BLaER1 treated with 17β-estradiol and CSF1 and Interleukin-3, amounts not matched to agents 10 nM and 100 nM (cell line): ENCODE measurements around the gene TNMD.

Experiments used
- H3K27ac ChIP-seq, 11 experiments: shearing (Covaris generic); formaldehyde crosslinking; 2 replicates each; pipeline ENCODE4 v1.8.1; 2022
- H3K27me3 ChIP-seq, 11 experiments: shearing (Covaris generic); formaldehyde crosslinking; 2 replicates each; pipeline ENCODE4 v1.8.1; 2022
- H3K36me3 ChIP-seq, 11 experiments: shearing (Covaris generic); formaldehyde crosslinking; 2 replicates each; pipeline ENCODE4 v1.8.1; 2022
- H3K4me1 ChIP-seq, 10 experiments: shearing (Covaris generic); formaldehyde crosslinking; 2 replicates each; pipeline ENCODE4 v1.8.1; 2022
- H3K4me2 ChIP-seq, 11 experiments: shearing (Covaris generic); formaldehyde crosslinking; 2 replicates each; pipeline ENCODE4 v1.8.1; 2022
- H3K4me3 ChIP-seq, 10 experiments: shearing (Covaris generic); formaldehyde crosslinking; 2 replicates each; pipeline ENCODE4 v1.8.1; 2022
- H3K9ac ChIP-seq, 11 experiments: shearing (Covaris generic); formaldehyde crosslinking; 2 replicates each; pipeline ENCODE4 v1.8.1; 2022
- H3K9me3 ChIP-seq, 11 experiments: shearing (Covaris generic); formaldehyde crosslinking; replicated peaks in 1 of 11; 2 replicates each; pipeline ENCODE4 v1.8.1; 2022
- H4K20me1 ChIP-seq, 11 experiments: shearing (Covaris generic); formaldehyde crosslinking; 2 replicates each; pipeline ENCODE4 v1.8.1; 2022
- Cebpa-rat ChIP-seq, 11 experiments: shearing (Covaris generic); IDR thresholded peaks; 2 replicates each; pipeline ENCODE4 v1.8.1; 2022

TNMD gene

DNA sequence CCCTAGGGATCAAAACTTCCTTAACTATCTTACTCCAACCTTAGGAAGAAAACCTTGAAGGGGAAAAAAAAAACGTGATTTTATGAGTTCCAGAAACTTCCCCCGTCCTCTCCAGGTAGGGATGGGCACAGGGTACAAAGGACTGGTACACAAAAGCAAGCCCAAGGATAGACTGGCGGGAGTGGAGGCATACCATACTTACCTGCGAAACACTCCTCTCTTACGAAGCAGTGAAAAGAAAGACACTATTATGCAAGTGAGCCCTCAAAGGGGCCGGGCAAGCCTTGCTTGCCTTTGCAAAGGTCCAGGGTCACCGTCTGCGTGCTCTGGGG is 51.2 kb downstream of the TNMD start:
- Histone ChIP-seq H4K20me1 (peaks cover 0 to 7% (median 0%) of the 10 kb centered on the region in 11 experiments; a peak in 4 of 22 replicates), H3K4me3 (no peak overlapping the region), H3K27ac (no peak overlapping the region), H3K27me3 (peaks cover 0 to 91% (median 37%) of the 10 kb centered on the region in 11 experiments; a peak in 17 of 22 replicates), H3K9me3 (peaks cover 0 to 10% (median 7%) of the 10 kb centered on the region in 11 experiments; a peak in 8 of 22 replicates), H3K9ac (no peak overlapping the region), H3K36me3 (no peaks in the 10 kb centered on the region), H3K4me1 (no peaks in the 10 kb centered on the region), H3K4me2 (no peak overlapping the region)
- TF ChIP-seq Cebpa-rat (IDR thresholded peaks at IDR 0.05), result no peak

DNA sequence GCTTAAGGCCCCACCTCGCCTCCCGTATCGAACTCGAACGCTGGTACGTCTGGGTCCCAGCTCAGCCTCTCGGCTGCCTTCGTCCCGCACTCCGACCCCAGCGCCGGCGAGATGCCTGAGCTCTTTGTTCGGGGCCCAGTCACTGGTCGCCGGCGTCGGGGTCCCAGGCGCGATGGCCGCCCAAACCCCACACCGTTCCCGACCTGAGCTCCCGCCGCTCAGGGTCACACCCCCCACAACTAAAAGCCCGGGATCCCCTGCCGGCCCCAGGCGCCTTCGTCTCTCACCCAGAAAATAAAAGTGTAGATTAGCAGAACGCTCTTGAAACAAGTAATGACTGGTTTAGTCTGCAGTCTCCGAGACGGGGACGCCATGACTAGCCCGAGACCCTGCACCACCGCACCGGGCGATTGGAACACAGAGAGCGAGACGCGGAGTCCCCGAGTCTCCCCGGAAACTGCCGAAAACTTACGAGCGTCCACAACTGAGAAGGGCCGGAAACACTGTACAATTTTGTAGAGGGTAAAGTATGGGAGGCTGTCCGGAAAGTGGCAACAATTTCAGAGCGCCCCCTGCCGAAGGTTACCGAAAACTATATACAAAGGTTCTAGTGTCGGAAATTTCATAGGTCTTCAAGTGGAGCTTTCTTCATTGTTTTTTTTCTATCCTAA is 51.7 kb downstream of the TNMD start, which contains the start of gene TSPAN6:
Gene TSPAN6, minus strand, starts transcription at position 486 of the 671 bp plus-strand sequence. Its CDS starts 112 bp downstream, at position 374.
- peaks cover 0 to 7% (median 0%) of the 10 kb centered on the region in 11 experiments; a peak in 4 of 22 replicates for H4K20me1 ChIP-seq
- no peak within 1 kb of the TSS for H3K9ac ChIP-seq
- H3K27me3 ChIP-seq, result peaks cover 0 to 91% (median 37%) of the 10 kb centered on the region in 11 experiments; a peak in 17 of 22 replicates
- no peak within 1 kb of the TSS for H3K4me3 ChIP-seq
- no peak within 1 kb of the TSS for H3K4me2 ChIP-seq
- no peaks in the 10 kb centered on the region for H3K36me3 ChIP-seq
- H3K9me3 ChIP-seq, result peaks cover 0 to 10% (median 7%) of the 10 kb centered on the region in 11 experiments; a peak in 8 of 22 replicates
- H3K4me1 ChIP-seq, result no peaks in the 10 kb centered on the region
- TF ChIP-seq Cebpa-rat (IDR thresholded peaks at IDR 0.05), result no peak
- no peak within 1 kb of the TSS for H3K27ac ChIP-seq

DNA sequence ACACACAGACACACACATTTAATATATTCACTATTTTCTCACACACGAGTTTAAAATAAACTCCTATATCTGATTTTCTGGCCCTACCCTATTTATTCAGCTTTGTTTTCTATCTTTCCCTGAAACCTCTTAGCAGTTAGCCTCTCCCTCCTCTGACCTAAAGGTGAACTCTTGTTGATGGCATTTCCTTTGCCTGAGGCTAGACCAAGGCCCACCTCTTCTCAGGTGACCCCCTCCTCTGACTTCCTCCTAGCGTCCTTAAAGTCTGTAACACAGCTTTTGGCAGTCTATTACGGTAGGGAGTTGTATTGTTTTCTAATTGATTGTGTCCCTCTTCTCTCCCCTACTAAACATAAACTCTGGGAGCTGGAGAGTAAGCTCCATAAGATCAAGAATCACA is 57.6 kb downstream of the TNMD start:
- H3K4me1 ChIP-seq, result peaks cover 19 to 29% (median 24%) of the 10 kb centered on the region in 10 experiments
- peaks cover 0 to 80% (median 18%) of the 10 kb centered on the region in 11 experiments; a peak in 14 of 22 replicates for H3K27me3 ChIP-seq
- H3K4me3 ChIP-seq, result no peak overlapping the region
- peaks cover 0 to 12% (median 0%) of the 10 kb centered on the region in 11 experiments; a peak in 2 of 22 replicates for H4K20me1 ChIP-seq
- H3K27ac ChIP-seq, result no peak overlapping the region
- no peak overlapping the region for H3K9ac ChIP-seq
- H3K4me2 ChIP-seq, result no peak overlapping the region
- no peaks in the 10 kb centered on the region for H3K9me3 ChIP-seq
- H3K36me3 ChIP-seq, result no peaks in the 10 kb centered on the region
- no peak for TF ChIP-seq Cebpa-rat (IDR thresholded peaks at IDR 0.05)

DNA sequence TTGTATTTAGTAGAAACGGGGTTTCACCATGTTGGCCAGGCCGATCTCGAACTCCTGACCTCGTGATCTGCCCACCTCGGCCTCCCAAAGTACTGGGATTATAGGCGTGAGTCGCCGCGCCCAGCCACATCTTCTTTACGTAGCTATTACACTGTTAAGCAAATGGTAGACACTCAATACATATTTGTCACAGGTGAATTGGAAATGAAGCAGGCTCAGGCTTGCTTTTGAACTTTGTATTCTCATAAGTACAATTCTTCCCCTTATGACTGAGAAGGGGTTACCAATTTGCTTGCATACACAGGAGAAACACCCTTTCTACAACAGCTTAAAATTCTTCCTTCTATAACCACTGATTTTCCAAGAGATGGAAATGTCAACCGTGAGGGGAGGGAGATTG is 58.5 kb downstream of the TNMD start:
- Histone ChIP-seq H3K27ac (no peak overlapping the region), H4K20me1 (peaks cover 0 to 12% (median 0%) of the 10 kb centered on the region in 11 experiments; a peak in 2 of 22 replicates), H3K36me3 (no peaks in the 10 kb centered on the region), H3K4me3 (no peak overlapping the region), H3K27me3 (peaks cover 0 to 80% (median 9%) of the 10 kb centered on the region in 11 experiments; a peak in 14 of 22 replicates), H3K4me1 (peaks cover 24 to 35% (median 28%) of the 10 kb centered on the region in 10 experiments), H3K9me3 (no peaks in the 10 kb centered on the region), H3K9ac (no peak overlapping the region), H3K4me2 (peak overlapping the region in 3 of 11 experiments; percentile 20 to 68 (median 31); a peak in 5 of 22 replicates)
- TF ChIP-seq Cebpa-rat (IDR thresholded peaks at IDR 0.05), result no peak

DNA sequence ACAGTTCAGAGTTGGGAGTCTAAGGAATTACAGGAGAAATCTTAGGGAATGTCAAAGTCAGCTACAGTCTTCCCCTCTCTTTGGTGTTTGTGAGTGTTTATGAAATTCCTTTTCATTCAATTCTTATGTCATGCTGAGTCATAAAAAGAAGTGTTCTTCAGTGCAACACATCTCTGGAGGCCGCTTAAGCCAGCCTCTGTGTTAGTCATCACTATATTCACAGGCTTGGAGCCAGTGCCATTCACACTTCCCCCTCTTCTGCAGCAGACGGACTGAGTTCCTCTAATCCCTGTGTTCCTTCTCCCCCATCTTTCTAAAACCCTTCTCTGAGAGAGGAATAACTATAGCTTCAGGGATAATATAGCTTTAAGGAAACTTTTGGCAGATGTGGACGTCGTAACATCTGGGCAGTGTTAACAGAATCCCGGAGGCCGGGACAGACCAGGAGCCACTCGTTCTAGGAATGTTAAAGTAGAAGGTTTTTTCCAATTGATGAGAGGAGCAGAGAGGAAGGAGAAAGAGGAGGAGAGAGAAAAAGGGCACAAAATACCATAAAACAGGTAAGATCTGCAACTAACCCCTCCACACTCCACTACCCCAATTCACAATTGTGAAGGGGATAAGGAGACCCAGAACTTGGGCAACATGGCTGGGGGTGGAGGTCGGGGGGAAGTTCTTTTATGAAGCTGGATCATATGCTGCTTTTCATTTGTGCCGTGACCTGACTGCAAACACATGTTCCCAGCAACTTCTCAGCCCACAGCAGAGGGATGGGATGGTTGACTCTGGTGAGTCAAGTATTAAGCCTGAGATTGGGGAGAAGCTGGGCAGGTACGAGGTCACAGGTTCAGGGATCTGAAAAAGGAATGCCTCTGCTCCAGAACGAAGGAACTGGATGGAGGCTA is 59.5 kb downstream of the TNMD start, which contains the start of gene SRPX2:
Gene SRPX2, plus strand, starts transcription at position 244 of the 905 bp plus-strand sequence. CDS start 2,124 bp downstream, outside the sequence.
- TF ChIP-seq Cebpa-rat (IDR thresholded peaks at IDR 0.05), result no peak
- no peak within 1 kb of the TSS for H3K9ac ChIP-seq
- no peak within 1 kb of the TSS for H3K27ac ChIP-seq

DNA sequence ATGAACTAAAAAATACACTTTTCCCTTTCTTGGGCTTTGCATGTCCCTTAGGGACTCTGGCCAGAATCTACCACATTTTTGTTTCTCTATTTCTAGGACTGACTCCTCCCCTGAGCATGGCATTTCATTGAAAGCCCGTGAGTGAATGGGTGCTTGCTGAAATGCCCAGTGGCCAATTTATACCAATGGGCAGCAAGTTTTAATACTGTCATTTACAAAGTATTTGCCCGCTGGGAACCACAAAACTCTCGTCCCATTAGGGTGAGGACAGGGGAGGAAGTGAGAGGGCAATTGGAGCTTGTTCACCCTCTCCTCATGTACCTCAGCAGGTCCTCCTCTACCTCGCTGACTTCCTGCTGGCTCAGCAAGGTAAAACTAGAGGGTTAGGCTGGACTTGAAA is 60.4 kb downstream of the TNMD start:
- Histone ChIP-seq H3K27ac (no peak overlapping the region), H3K4me3 (no peak overlapping the region)

More for the DNA sequence above, 59.5 kb downstream of the TNMD start, which contains the start of gene SRPX2:
- Histone ChIP-seq H3K36me3 (no peaks in the 10 kb centered on the region), H3K4me2 (peak within 1 kb of the TSS; percentile 17 to 68 (median 38)), H3K4me3 (no peak within 1 kb of the TSS), H3K9me3 (no peaks in the 10 kb centered on the region), H3K4me1 (peaks cover 30 to 40% (median 33%) of the 10 kb centered on the region in 10 experiments), H4K20me1 (peaks cover 0 to 12% (median 0%) of the 10 kb centered on the region in 11 experiments; a peak in 2 of 22 replicates), H3K27me3 (peaks cover 0 to 80% (median 5%) of the 10 kb centered on the region in 11 experiments; a peak in 14 of 22 replicates)

DNA sequence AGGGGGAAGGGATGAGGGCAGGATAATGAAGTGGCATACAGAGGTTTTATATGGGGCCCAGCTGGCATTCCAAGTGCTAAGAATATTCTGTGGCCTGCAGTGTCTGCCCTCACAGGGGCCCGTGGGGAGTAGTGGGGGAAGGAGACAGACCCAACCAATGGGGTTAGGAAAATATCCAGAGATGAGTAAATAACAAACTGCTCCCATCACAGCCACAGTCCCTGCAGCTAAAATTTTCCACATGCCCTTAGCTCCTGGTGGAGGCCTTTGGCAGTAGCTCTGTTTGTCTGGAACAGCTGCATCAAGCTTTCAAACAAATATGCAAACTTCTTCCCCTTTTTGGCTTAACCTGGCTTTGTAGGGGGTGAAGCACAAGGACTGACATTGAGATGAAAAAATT is 62.4 kb downstream of the TNMD start:
- H3K4me3 ChIP-seq, result no peak overlapping the region
- H3K4me2 ChIP-seq, result peak overlapping the region in 10 of 11 experiments; percentile 10 to 75 (median 48); a peak in 18 of 22 replicates
- TF ChIP-seq Cebpa-rat (IDR thresholded peaks at IDR 0.05), result no peak
- no peaks in the 10 kb centered on the region for H3K9me3 ChIP-seq
- H3K27ac ChIP-seq, result no peak overlapping the region
- peaks cover 0 to 12% (median 0%) of the 10 kb centered on the region in 11 experiments; a peak in 2 of 22 replicates for H4K20me1 ChIP-seq
- peaks cover 0 to 72% (median 3%) of the 10 kb centered on the region in 11 experiments; a peak in 12 of 22 replicates for H3K27me3 ChIP-seq
- no peaks in the 10 kb centered on the region for H3K36me3 ChIP-seq
- H3K9ac ChIP-seq, result no peak overlapping the region
- peaks cover 37 to 55% (median 40%) of the 10 kb centered on the region in 10 experiments for H3K4me1 ChIP-seq

More for the DNA sequence above, 60.4 kb downstream of the TNMD start:
- peak overlapping the region in 9 of 11 experiments; percentile 17 to 68 (median 38); a peak in 18 of 22 replicates for H3K4me2 ChIP-seq
- TF ChIP-seq Cebpa-rat (IDR thresholded peaks at IDR 0.05), result no peak
- no peaks in the 10 kb centered on the region for H3K36me3 ChIP-seq
- H3K4me1 ChIP-seq, result peaks cover 37 to 47% (median 40%) of the 10 kb centered on the region in 10 experiments
- H3K9ac ChIP-seq, result no peak overlapping the region
- peaks cover 0 to 12% (median 0%) of the 10 kb centered on the region in 11 experiments; a peak in 2 of 22 replicates for H4K20me1 ChIP-seq
- H3K27me3 ChIP-seq, result peaks cover 0 to 73% (median 4%) of the 10 kb centered on the region in 11 experiments; a peak in 13 of 22 replicates
- no peaks in the 10 kb centered on the region for H3K9me3 ChIP-seq

DNA sequence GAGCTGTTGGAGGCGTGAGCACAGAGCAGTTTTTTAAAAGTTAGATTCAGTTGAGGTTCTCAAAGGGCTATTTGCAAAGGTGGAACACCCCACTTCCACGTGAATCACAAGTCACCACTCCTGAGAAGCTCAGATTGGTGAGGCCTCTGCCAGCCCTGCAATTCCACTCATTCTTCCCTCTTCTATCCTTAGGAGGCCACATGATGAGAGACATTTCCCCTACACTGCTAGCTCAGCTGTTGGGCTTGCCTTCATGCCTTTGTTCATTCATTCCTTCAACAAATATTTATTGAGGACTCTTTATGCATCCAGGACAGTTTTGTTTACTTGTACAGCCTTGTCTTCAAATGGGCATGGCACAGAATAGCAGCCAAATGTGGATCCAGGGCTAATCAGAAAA is 63.0 kb downstream of the TNMD start:
- H3K9ac ChIP-seq, result no peak overlapping the region
- no peaks in the 10 kb centered on the region for H3K36me3 ChIP-seq
- TF ChIP-seq Cebpa-rat (IDR thresholded peaks at IDR 0.05), result no peak
- no peak overlapping the region for H3K4me3 ChIP-seq
- H3K4me1 ChIP-seq, result peaks cover 37 to 61% (median 40%) of the 10 kb centered on the region in 10 experiments
- H3K4me2 ChIP-seq, result peak overlapping the region in 6 of 11 experiments; percentile 45 to 75 (median 62); a peak in 7 of 22 replicates
- H3K27me3 ChIP-seq, result peaks cover 0 to 71% (median 0%) of the 10 kb centered on the region in 11 experiments; a peak in 12 of 22 replicates
- peaks cover 0 to 12% (median 0%) of the 10 kb centered on the region in 11 experiments; a peak in 2 of 22 replicates for H4K20me1 ChIP-seq
- H3K27ac ChIP-seq, result no peak overlapping the region
- no peaks in the 10 kb centered on the region for H3K9me3 ChIP-seq
